Activated gamma-delta T cell treated with Interleukin-2 at 50 U/mL for 16 hours (primary cell): ENCODE measurements around the gene CTCF.
"Not testable (repeated sequence)": the region's sequence is repeated elsewhere in the genome, so short reads cannot be mapped to it uniquely, and the experiment has no call there.

Source experiments
- DNase-seq: peaks from one replicate; pipeline ENCODE4 v3.0.0-alpha.2; 2020

Gene CTCF

GRCh38 chr16:67562526-67562917 lies at the start of gene CTCF:
TSS of gene CTCF (plus strand) at chr16:67562526. CDS start at chr16:67610833, 48,307 bp downstream.
- DNase-seq: peak; percentile 81

- DNase-seq: not testable (repeated sequence)
Observed at GRCh38 chr16:67513892-67514291, 48.4 kb upstream of the CTCF start.

GRCh38 chr16:67514382-67514828 lies 47.9 kb upstream of the CTCF start:
- peak; percentile 82 for DNase-seq

GRCh38 chr16:67516296-67517154 lies 45.8 kb upstream of the CTCF start:
- no peak for DNase-seq

- DNase-seq: no peak
Observed at GRCh38 chr16:67517155-67517445, 45.2 kb upstream of the CTCF start.

- no peak for DNase-seq
Observed at GRCh38 chr16:67517661-67518423, 44.5 kb upstream of the CTCF start.

- DNase-seq: no peak
Observed at GRCh38 chr16:67518676-67519075, 43.6 kb upstream of the CTCF start.

GRCh38 chr16:67519242-67519641 lies 43.1 kb upstream of the CTCF start:
- DNase-seq: no peak

- peak; percentile 98 for DNase-seq
Observed at GRCh38 chr16:67521095-67521804, 41.1 kb upstream of the CTCF start.

- DNase-seq: no peak
Observed at GRCh38 chr16:67525176-67525860, 37.0 kb upstream of the CTCF start.

GRCh38 chr16:67526149-67526791 lies 36.1 kb upstream of the CTCF start:
- no peak for DNase-seq

GRCh38 chr16:67528222-67528869 lies 34.0 kb upstream of the CTCF start, which contains the start of gene RIPOR1:
TSS of gene RIPOR1 (plus strand) at chr16:67528829. CDS start at chr16:67538447, 9,618 bp downstream.
- no peak for DNase-seq

- DNase-seq: no peak
Observed at GRCh38 chr16:67528870-67529581, 33.3 kb upstream of the CTCF start.

GRCh38 chr16:67529582-67530012 lies 32.7 kb upstream of the CTCF start:
- DNase-seq: no peak

GRCh38 chr16:67530013-67530939 lies 32.0 kb upstream of the CTCF start:
- DNase-seq: no peak

- DNase-seq: no peak
Observed at GRCh38 chr16:67531247-67531646, 31.1 kb upstream of the CTCF start.

- no peak for DNase-seq
Observed at GRCh38 chr16:67533024-67533560, 29.2 kb upstream of the CTCF start.

- DNase-seq: not testable (repeated sequence)
Observed at GRCh38 chr16:67533987-67534386, 28.3 kb upstream of the CTCF start.

- no peak for DNase-seq
Observed at GRCh38 chr16:67534431-67534830, 27.9 kb upstream of the CTCF start.
